Fibroblast of the aortic adventitia (primary cell): ENCODE results near the gene PLD3. TPM values are rescaled to one million over a fixed set of nuclear protein-coding genes. Genes with fewer than 3 reads are reported as not detected.
"Not testable (repeated sequence)": the region's sequence is repeated elsewhere in the genome, so short reads cannot be mapped to it uniquely, and the experiment has no call there.

Experiments used
- DNase-seq: peaks from one replicate; pipeline ENCODE4 v3.0.0-alpha.2; 2010; ENCODE audit warnings: low read depth
- H3K4me3 ChIP-seq: 2 replicates; pipeline ENCODE4 v1.5.1; 2011; ENCODE audit warnings: low read depth, mild to moderate bottlenecking, control low read depth, low read length, moderate library complexity
- total RNA-seq: library from RNA; depleted of rRNA; stranded (reverse); fragments of >200 nt; gene quantifications from 2 replicates; pipeline ENCODE4 v1.2.3, GENCODE V29; 2012; ENCODE audit warnings: low replicate concordance
- TF ChIP-seq, protein P1 (sequence below): IDR thresholded peaks from 2 replicates; pipeline ENCODE4 v1.5.1; 2011; ENCODE audit warnings: mild to moderate bottlenecking, low read length, control low read depth, inconsistent platforms; ENCODE audit not compliant: insufficient read depth

PLD3 gene
- total RNA-seq, 1 donor: 252 TPM

DNA sequence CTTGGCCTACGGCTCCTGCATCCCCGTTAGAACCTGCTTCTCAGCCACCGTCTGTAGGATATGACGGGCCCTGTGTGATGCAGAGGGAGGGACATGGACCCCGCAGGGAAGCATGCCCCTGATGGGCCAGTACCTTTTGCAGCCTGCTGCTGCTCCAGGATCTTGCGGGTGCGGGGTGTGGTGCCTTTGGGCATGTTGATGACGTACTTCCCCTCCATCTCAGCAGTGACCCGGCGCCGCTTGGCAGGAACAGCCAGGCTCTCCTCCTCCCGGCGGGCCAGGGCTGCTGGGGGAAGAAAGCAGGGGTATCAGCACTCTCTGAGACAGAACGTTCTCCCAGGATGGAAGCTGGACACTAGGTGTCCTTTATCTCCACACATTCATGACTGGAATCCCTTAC is 22.3 kb upstream of the PLD3 start:
- DNase-seq: no peak
- H3K4me3 ChIP-seq: no peak overlapping the region
- TF ChIP-seq, protein P1, sequence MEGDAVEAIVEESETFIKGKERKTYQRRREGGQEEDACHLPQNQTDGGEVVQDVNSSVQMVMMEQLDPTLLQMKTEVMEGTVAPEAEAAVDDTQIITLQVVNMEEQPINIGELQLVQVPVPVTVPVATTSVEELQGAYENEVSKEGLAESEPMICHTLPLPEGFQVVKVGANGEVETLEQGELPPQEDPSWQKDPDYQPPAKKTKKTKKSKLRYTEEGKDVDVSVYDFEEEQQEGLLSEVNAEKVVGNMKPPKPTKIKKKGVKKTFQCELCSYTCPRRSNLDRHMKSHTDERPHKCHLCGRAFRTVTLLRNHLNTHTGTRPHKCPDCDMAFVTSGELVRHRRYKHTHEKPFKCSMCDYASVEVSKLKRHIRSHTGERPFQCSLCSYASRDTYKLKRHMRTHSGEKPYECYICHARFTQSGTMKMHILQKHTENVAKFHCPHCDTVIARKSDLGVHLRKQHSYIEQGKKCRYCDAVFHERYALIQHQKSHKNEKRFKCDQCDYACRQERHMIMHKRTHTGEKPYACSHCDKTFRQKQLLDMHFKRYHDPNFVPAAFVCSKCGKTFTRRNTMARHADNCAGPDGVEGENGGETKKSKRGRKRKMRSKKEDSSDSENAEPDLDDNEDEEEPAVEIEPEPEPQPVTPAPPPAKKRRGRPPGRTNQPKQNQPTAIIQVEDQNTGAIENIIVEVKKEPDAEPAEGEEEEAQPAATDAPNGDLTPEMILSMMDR: no peak

DNA sequence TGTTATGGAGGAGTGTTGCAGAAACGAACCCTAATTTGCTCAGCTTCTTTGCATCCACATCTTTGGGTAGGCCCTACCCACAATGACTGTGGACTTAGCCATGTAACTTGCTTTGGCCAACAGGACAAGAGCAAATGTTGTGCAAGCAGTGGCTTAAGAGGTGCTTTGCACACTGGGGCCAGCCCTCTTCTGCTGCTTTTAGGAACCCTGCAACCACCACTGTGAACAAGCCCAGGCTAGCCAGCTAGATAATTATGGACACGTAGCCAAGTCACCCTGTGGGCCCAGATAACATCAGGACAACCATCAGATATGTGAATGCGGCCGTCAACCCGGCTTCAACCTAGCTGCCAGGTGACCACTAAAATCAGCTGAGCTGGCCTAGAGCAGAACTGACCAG is 17.4 kb upstream of the PLD3 start:
- DNase-seq: peak; percentile 3
- no peak overlapping the region for H3K4me3 ChIP-seq
- TF ChIP-seq, protein P1: no peak

DNA sequence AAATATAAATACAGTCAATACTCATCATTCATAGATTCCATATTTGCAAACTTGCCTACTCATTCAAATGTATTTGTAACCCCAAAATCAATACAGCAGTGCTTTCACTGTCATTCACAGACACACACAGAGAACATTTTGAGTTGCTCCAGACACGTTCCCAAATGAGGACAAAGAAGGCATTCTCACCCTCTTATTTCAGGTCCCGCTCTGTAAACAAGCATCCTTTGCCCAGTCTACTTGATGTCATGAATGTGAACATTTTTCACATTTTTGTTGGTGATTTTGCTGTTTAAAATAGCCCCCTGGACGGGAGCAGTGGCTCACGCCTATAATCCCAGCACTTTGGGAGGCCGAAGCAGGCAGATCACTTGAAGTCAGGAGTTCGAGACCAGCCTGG is 15.8 kb upstream of the PLD3 start:
- no peak for DNase-seq
- TF ChIP-seq, protein P1: no peak
- no peak overlapping the region for H3K4me3 ChIP-seq

DNA sequence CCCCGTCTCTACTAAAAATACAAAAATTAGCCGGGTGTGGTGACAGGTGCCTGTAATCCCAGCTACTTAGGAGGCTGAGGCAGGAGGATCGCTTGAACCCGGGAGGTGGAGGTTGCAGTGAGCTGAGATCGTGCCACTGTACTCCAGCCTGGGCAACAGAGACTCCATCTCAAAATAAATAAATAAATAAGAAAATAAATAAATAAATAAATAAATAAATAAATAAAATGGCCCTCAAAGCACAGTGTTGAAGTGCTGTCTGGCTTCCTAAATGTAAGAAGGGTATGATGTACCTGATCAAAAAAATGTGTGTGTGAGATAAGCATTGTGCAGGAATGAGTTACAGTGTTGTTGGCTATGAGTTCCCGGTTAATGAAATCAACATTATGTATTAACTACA is 15.4 kb upstream of the PLD3 start:
- not testable (repeated sequence) for H3K4me3 ChIP-seq, DNase-seq

DNA sequence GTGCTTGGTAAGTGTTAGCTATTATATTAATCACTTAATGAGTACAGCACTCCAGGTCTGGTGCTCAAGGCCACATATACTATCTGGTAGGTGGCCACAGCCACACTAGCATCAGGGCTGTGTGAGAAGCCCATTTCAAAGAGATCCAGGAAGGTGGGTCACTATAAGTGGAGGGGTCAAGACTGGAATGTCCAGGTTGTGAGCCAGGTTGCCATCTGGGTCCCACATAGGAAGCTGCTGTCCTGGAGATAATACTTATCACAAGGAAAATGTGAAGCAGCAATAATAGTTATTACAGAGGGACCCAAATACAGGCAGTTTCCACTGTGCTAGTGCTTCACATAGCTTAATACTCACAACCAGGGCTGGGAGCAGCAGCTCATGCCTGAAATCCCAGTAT is 13.4 kb upstream of the PLD3 start:
- TF ChIP-seq, protein P1: no peak
- DNase-seq: no peak
- H3K4me3 ChIP-seq: no peak overlapping the region

DNA sequence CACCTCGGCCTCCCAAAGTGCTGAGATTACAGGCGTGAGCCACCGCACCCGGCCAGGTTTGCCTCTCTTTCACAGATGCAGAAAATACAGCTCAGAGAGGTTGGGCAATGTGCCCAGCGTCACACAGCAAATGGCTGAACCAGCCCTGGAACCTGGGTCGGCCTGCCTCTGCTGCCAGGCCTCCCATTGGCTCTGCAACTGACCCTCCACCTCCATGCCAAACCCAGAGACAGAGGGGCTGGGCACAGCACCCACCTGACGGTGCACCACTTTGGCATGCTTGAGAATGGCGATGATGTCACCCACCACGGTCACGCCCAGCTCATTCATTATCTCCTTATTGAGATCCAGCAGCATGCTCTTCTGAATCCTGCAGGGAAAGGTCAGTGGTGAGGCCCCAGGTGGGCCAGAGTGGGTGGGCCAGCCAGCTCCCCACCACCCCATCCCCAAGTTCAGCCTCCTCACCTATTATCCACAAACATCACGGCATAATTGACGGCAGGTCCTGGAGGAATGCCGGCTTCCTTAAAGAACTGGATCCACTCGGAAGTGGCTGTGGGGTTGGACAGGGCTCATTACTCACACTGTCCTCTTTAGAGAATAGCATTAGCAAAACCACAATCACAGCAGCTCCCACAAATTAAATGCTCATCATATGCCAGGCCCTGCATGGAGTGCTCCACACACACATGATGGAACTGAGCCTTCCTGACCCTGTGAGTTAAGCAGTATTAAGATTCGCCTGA is 12.5 kb upstream of the PLD3 start:
- TF ChIP-seq, protein P1: no peak
- no peak for DNase-seq
- H3K4me3 ChIP-seq: no peak overlapping the region

DNA sequence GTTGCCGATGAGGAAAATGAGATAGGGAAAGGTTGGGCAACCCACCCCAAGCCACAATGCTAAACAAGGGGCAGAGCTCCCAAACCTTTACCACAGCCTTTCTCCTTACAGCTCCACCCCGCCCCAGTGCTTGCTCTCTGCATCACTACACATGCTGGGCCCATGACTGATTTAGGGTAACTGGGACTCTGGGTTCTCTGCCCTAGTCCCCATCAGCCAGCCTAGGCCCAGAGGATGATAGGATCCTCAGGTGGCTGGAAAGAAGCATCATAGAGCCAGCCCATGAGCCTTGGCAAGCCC is 11.9 kb upstream of the PLD3 start:
- no peak for DNase-seq
- no peak overlapping the region for H3K4me3 ChIP-seq
- TF ChIP-seq, protein P1: no peak
